Smooth muscle cell (in vitro differentiated cells): Measurements from ENCODE around the gene RINT1. TPM values are rescaled to one million over a fixed set of nuclear protein-coding genes. Genes with fewer than 3 reads are reported as not detected.
"Not testable (repeated sequence)": the region's sequence is repeated elsewhere in the genome, so short reads cannot be mapped to it uniquely, and the experiment has no call there.

Experiments used
- DNase-seq: peaks from one replicate; lab custom pipeline; 2025; ENCODE audit not compliant: unreplicated experiment; lab: John Stamatoyannopoulos, UW
- H2AFZ ChIP-seq: fragments of 200-600 bp; sonication (generic); 2 replicates; pipeline ENCODE4 v1.6.0; 2016; ENCODE audit warnings: antibody characterized with exemption, low read depth, mild to moderate bottlenecking
- H3F3A ChIP-seq: fragments of 200-600 bp; sonication (generic); 2 replicates; pipeline ENCODE4 v1.6.0; 2017; ENCODE audit warnings: antibody characterized with exemption, low read depth
- H3K27ac ChIP-seq: fragments of 200-600 bp; sonication (generic); 2 replicates; pipeline ENCODE4 v1.5.1; 2016; ENCODE audit warnings: low read depth, mild to moderate bottlenecking
- H3K27me3 ChIP-seq: fragments of 200-600 bp; sonication (generic); 2 replicates; pipeline ENCODE4 v1.6.1; 2016; ENCODE audit warnings: low read depth, mild to moderate bottlenecking
- H3K36me3 ChIP-seq: fragments of 200-600 bp; sonication (generic); 2 replicates; pipeline ENCODE4 v1.5.1; 2016; ENCODE audit warnings: low read depth
- H3K4me1 ChIP-seq: fragments of 200-600 bp; sonication (generic); 2 replicates; pipeline ENCODE4 v1.5.1; 2016; ENCODE audit warnings: low read depth
- H3K4me2 ChIP-seq: fragments of 200-600 bp; sonication (generic); 2 replicates; pipeline ENCODE4 v1.6.0; 2016; ENCODE audit warnings: mild to moderate bottlenecking
- H3K4me3 ChIP-seq: fragments of 200-600 bp; sonication (generic); 2 replicates; pipeline ENCODE4 v1.5.1; 2016; ENCODE audit warnings: mild to moderate bottlenecking
- H3K79me2 ChIP-seq: fragments of 200-600 bp; sonication (generic); 2 replicates; pipeline ENCODE4 v1.6.0; 2016; ENCODE audit warnings: low read depth, mild to moderate bottlenecking
- H3K9ac ChIP-seq: fragments of 200-600 bp; sonication (generic); 2 replicates; pipeline ENCODE4 v1.6.0; 2016; ENCODE audit warnings: low read depth
- H3K9me3 ChIP-seq: fragments of 200-600 bp; sonication (generic); replicated peaks from 2 replicates; pipeline ENCODE4 v1.5.1; 2016; ENCODE audit warnings: low read depth
- H4K20me1 ChIP-seq: fragments of 200-600 bp; sonication (generic); 2 replicates; pipeline ENCODE4 v1.6.0; 2016; ENCODE audit warnings: low read depth
- WGBS: methylation state at CpG from one replicate; pipeline ENCODE4 v1.1.7; 2016; ENCODE audit warnings: low lambda C conversion rate; 5-methylcytosine and 5-hydroxymethylcytosine counted together
- polyA plus RNA-seq: library from polyadenylated mRNA; unstranded; fragments of >200 nt; fragmentation: Nextera tagmentation; extraction: Ambion mirVana; gene quantifications from 2 replicates; pipeline ENCODE4 v1.2.1, GENCODE V29; 2016
- total RNA-seq: library from RNA; depleted of rRNA; stranded (reverse); fragments of >200 nt; gene quantifications from 2 replicates; pipeline ENCODE4 v1.2.3, GENCODE V29; 2014
- TF ChIP-seq, protein P1 (sequence below): fragments of 200-600 bp; sonication (generic); IDR thresholded peaks from 2 replicates; pipeline ENCODE4 v1.5.1; 2017; ENCODE audit warnings: borderline replicate concordance, mild to moderate bottlenecking, antibody characterized with exemption; ENCODE audit not compliant: insufficient read depth, poor library complexity, severe bottlenecking

Gene RINT1
- total and polyA plus RNA-seq, 2 experiments from 2014 or later = 18.9 to 22.4 TPM

DNA sequence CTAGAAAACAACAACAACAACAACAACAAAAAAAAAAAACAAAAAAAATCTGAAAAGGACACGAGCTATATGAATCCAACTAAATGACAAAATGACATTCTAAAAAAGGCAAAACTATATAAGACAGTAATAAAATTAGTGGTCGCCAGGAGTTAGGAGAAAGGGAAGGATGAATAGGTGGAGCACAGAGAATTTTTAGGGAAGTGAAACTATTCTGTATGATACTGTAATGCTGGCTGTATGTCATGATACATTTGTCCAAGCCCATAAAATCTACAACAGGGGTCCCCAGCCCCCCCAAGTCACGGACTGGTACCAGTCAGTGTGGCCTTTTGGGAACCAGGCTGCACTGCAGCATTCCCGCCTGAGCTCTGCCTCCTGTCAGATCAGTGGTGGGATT lies 7.2 kb upstream of the RINT1 start:
- H3K4me2 ChIP-seq = no peak overlapping the region
- no peak overlapping the region for H3K9ac ChIP-seq
- no peaks in the 10 kb centered on the region for H3K27me3 ChIP-seq
- WGBS = 94% methylated on average over 4 of the region's 4 CpGs
- TF ChIP-seq, protein P1, sequence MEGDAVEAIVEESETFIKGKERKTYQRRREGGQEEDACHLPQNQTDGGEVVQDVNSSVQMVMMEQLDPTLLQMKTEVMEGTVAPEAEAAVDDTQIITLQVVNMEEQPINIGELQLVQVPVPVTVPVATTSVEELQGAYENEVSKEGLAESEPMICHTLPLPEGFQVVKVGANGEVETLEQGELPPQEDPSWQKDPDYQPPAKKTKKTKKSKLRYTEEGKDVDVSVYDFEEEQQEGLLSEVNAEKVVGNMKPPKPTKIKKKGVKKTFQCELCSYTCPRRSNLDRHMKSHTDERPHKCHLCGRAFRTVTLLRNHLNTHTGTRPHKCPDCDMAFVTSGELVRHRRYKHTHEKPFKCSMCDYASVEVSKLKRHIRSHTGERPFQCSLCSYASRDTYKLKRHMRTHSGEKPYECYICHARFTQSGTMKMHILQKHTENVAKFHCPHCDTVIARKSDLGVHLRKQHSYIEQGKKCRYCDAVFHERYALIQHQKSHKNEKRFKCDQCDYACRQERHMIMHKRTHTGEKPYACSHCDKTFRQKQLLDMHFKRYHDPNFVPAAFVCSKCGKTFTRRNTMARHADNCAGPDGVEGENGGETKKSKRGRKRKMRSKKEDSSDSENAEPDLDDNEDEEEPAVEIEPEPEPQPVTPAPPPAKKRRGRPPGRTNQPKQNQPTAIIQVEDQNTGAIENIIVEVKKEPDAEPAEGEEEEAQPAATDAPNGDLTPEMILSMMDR = no peak
- H3K4me3 ChIP-seq = no peak overlapping the region
- H3K27ac ChIP-seq = no peak overlapping the region
- no peak for DNase-seq
- H4K20me1 ChIP-seq = peaks cover 5% of the 10 kb centered on the region
- H3K4me1 ChIP-seq = peaks cover 7% of the 10 kb centered on the region
- H3K9me3 ChIP-seq = no peaks in the 10 kb centered on the region
- no peak overlapping the region for H2AFZ ChIP-seq
- H3K36me3 ChIP-seq = no peaks in the 10 kb centered on the region
- peaks cover 12% of the 10 kb centered on the region for H3K79me2 ChIP-seq
- H3F3A ChIP-seq = no peaks in the 10 kb centered on the region

DNA sequence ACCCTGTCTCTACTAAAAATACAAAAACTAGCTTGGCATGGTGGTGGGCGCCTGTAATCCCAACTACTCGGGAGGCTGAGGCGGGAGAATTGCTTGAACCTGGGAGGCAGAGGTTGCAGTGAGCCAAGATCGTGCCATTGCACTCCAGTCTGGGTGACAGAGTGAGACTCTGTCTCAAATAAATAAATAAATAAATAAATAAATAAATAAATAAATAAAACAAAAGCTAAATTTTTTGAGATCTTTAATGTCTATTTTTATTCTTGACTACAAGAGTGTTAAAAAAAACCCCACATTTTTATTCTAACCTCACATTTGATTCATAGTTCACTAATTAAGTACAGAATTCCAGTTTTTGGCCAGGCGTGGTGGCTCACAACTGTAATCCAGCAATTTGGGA lies 4.3 kb upstream of the RINT1 start:
- H3K79me2 ChIP-seq, H4K20me1 ChIP-seq, H3F3A ChIP-seq, H3K9ac ChIP-seq, H3K36me3 ChIP-seq, H3K4me2 ChIP-seq, H3K27ac ChIP-seq, DNase-seq, H2AFZ ChIP-seq, H3K27me3 ChIP-seq, H3K9me3 ChIP-seq, H3K4me3 ChIP-seq, H3K4me1 ChIP-seq: not testable (repeated sequence)
- 95% methylated on average over 5 of the region's 5 CpGs for whole genome bisulfite sequencing

DNA sequence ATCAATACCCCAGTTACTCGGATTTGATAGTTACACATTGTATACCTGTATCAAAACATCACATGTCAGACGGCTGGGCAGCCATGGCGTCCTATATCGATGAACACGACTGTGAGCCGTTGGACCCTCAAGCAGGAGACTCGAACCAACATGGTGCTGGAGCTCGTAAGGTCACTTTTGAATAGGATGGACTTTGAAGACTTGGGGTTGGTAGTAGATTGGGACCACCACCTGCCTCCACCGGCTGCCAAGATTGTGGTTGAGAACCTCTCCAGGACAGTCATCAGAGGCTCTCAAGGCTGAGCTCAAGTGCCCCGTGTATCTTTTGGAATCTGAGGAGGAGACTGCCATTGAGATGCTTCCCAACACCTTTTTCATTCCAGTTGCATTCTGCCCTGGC lies 1.9 kb upstream of the RINT1 start:
- Histone ChIP-seq H3K9me3 (no peaks in the 10 kb centered on the region), H3K27ac (no peak overlapping the region), H3K9ac (no peak overlapping the region), H3F3A (no peaks in the 10 kb centered on the region), H3K4me2 (no peak overlapping the region), H4K20me1 (no peaks in the 10 kb centered on the region), H3K27me3 (no peaks in the 10 kb centered on the region), H2AFZ (no peak overlapping the region), H3K36me3 (no peaks in the 10 kb centered on the region), H3K79me2 (peaks cover 26% of the 10 kb centered on the region), H3K4me1 (peaks cover 11% of the 10 kb centered on the region), H3K4me3 (no peak overlapping the region)
- WGBS = 94% methylated on average over 10 of the region's 10 CpGs
- TF ChIP-seq, protein P1 = no peak
- DNase-seq = no peak

DNA sequence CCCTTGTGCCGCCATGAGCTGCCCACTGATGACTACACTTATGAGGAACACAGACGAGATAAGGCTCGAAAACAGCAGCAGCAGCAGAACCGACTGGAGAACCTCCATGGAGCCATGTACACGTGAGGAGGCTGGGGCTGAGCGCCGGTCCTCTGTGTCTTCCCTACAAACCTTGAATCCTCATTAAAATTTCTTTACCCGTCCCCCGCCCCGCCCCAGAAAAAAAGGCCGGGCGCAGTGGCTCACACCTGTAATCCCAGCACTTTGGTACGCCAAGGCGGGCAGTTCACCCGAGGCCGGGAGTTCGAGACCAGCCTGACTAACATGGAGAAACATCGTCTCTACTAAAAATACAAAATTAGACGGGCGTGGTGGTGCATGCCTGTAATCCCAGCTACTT lies 1.5 kb upstream of the RINT1 start:
- no peak overlapping the region for H3K27ac ChIP-seq

More for the DNA sequence above, 1.5 kb upstream of the RINT1 start:
- DNase-seq = no peak
- Histone ChIP-seq H3F3A (no peaks in the 10 kb centered on the region), H2AFZ (no peak overlapping the region), H3K36me3 (no peaks in the 10 kb centered on the region), H3K79me2 (peaks cover 29% of the 10 kb centered on the region), H3K27me3 (no peaks in the 10 kb centered on the region), H3K9ac (no peak overlapping the region), H3K9me3 (no peaks in the 10 kb centered on the region), H3K4me2 (no peak overlapping the region), H4K20me1 (peaks cover 3% of the 10 kb centered on the region), H3K4me3 (no peak overlapping the region), H3K4me1 (peaks cover 11% of the 10 kb centered on the region)
- TF ChIP-seq, protein P1 = no peak
- WGBS = 96% methylated on average over 20 of the region's 20 CpGs
